Measurements from ENCODE around the gene BBS9. TPM values are rescaled to one million over a fixed set of nuclear protein-coding genes. Genes with fewer than 3 reads are reported as not detected.
A peak's percentile ranks its signal among the peaks of the same experiment; 100 is the strongest.
"Not testable (repeated sequence)": the region's sequence is repeated elsewhere in the genome, so short reads cannot be mapped to it uniquely, and the experiment has no call there.

BBS9 gene
- 9.1 and 9.2 TPM in 2 replicates for total RNA-seq (2014; rRNA removed; shearing (Covaris generic))

DNA sequence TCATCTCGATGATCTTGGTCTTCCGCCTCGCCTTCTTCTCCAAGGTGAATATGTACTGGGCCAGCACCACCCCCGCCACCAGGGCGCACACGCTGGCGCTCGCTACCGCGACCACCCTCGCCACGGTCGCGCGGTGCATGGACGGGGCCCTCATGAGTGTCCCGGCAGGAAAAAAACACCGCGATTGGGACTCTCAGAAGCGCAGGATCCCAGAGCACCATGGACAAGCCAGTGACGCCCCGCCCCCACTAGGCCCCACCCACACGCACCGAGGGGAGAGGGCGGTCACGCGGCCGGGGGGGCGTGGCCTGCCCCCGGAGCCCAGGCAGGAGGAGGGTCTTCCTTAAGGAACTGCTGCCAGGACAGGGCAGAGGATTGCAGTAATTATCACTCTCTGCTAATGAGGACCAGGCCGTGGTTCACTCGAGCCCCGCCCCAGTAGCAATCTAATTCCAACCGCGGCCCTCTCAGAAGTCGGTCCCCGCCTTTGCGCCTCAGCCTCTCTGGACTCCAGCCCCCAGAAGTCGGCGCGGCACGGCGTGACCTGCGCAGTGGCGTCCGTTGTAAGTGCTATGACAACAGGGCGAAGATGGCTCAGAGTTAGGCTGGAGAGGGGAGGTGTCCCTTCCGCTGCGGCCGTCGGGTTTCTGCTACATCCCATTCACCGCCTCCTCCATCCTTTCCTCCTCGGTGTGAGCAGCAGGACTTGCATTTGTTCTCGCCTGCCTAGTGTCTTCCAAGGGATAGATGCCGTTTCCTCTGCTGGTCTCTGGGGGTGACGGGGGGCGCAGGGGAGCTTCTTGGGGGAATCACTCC, at the start of gene BBS9:
Gene BBS9 (plus strand): TSS at position 575 of the 816 bp plus-strand sequence. CDS start 16,689 bp downstream, outside the sequence.
- peak; percentile 97 for DNase-seq (ENCODE audit: low read depth)

DNA sequence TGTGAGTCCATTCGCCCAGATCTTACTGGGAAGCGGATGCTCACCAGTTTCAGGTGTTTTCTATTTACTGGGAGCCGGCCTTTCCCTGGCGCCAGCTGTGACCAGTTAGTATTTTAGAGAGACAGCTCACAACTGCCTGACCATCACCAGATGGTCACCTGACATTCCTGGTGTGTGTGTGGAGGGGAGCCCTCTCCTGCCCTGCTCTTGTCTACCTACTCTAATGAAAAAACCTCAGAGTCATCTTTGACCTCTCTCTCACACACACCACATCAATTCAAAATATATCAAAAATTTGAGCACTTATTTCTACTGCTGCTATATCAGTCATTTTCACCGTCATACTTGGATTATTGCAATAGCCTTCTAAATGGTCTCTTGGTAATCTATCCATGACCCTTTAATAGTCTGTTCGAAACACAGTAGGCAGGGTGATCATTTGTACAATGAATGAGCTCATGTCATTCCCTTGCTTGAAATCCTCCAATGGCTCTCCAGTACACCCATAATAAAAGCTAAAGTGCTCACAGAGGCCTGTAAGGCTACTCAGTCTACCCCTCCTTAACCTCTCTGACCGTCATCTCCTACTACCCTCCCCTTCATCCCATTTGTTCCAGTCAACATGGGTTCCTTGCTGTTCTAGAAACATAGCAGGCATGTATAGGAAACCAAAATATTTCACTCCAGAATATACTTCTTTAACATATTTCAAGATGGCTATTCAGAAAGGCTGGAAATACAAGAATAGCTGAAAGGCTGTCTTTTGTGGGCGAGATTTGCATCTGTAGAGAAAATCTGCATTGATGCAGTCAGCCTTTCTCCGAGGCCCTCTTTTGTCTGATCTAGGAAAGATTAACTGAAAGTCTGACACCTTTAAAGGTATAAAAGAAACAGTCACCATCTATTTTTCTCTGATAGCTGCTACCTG, 49.3 kb upstream of the BBS9 start:
- DNase-seq (ENCODE audit: low read depth): no peak

DNA sequence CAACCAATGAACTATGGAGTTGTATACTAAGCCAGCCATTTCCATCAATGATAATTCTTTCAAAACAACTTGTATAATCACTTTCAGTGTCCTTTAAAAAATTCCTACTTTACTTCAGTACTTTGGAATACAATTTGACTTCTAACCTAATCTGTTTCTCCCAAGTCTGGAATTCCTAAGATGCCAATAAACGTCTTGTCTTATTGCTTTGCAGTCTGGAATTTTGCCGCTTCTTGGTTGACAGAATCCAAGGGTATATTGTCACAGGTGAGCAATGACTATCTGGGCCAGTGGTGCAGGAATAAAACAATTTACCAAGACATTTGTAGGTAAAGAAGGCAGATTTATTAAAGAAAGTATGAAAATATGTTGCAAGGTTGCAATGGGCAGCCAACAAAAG, 42.0 kb upstream of the BBS9 start:
- no peak for DNase-seq (ENCODE audit: low read depth)

DNA sequence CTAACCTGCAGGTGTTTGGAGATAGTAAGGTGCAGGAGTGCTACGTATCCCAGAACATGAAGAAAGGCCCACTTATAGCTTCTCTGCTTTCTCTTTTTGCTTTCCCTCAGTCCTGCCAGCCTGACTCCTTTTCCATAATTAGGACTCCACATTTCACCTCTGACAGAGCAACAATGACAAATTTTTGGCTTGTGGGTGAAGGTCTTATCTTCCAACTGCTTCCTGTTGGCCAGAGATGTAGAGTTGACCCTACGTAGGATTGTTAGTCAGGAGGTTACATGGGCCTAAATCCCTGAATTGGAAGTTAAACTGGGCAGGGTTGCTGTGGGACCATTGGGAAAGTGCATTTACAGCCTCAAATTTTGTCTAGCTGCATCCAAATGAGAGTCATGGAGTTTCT, 41.5 kb upstream of the BBS9 start:
- no peak for DNase-seq (ENCODE audit: low read depth)

DNA sequence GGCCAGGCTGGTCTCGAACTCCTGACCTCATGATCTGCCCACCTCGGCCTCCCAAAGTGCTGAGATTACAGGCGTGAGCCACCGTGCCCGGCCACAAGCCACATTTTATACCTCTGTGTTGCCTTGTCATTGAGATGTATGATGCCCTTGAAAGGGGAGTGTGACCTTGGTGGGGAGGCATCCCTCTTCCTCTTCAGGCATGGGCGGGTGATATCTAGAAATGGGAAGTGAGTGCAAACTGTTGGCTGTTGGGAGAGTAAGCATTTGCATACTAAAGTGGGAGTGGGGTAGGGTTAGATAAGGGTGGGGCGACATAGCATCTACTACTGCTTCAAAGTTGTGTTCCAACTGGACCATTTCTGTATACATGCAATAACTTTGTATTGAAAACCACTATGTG, 40.2 kb upstream of the BBS9 start:
- DNase-seq (ENCODE audit: low read depth): no peak

DNA sequence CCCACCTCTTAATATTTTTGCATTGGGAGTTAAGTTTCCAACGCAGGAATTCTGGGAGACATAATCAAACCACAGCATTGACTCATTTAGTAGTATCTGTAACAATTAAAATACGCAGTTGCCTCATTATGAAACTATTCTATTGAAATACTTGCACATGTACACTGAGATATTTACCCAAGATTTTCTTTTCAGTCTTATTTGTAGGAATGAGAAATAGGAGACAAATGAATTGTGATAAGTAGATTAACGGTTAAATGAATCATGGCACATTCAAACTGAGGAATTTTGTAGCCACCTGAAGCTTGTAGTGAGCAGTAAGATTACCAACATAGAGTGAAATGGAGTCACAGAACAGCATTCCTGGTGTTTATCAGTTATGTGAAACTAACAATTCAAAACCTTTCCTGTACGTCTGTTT, 38.2 kb upstream of the BBS9 start:
- DNase-seq (ENCODE audit: low read depth): peak; percentile 58

DNA sequence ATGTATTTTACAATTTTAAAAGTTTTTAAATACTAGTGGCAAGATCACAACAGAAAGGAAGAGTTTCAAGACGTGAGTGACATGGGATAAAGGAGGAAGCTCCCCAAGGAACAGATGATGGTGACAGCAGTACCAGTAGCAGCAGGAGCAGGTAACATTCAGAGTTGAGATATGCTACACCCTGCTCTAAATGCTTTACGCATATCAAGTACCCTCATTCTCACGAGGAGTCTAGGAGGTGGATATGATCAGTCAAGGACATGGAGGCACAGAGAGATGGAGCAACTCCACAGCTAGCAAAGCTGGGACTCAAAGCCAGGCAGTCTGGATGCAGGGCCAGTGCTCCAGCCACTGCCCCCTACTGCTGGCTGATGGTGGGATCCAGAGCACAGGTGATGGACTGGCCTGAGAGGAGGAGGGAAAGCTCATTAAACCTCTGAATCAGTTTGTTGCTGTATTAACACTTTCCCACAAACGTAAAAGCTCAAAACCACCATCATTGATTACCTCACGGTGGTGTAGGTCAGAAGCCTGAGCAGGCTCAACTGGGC, 37.6 kb upstream of the BBS9 start:
- DNase-seq (ENCODE audit: low read depth): no peak

DNA sequence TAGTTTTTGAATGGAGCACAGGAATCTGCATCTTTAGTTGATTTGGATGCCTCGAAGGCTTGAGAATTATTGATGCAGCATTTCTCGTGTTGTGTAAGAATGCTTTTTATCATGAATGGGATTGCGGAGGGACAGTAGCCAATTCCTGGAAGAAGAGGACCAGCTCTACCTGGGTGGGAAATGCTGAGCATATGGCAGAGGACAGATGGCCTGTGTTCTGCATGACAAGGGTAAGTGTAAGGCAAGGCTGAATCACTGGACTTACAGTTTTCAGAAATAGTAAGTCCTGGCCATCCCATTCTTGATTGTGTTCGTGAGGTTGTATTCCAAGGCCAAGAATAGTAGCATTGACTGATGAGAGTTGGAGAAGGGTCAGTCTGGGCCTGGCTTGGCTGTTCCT, 36.1 kb upstream of the BBS9 start:
- no peak for DNase-seq (ENCODE audit: low read depth)

DNA sequence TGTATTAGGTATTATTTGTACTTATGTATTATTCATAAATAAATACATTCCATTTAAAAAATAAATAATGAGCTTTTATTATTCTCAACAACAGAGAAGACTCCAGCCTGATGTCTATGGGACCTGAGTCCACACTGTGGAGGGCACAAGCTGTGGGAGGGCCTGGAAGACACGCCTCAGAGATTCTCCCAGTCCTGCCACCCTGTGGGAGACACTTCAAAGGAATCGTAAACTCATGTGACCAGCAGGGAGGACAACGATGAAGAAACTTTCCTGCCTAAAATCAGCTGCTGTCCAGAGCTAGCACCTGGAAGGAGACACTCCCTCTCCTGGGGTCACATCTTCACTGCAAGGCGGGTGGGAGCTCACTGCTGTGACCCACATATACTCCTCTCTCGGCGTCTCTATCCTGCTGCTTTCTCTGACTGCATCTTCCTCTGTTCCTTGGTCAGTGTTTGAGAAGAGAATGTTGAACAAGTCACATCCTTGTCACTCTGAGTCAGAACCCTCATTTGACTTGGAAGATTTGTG, 34.6 kb upstream of the BBS9 start:
- DNase-seq (ENCODE audit: low read depth): not testable (repeated sequence)

DNA sequence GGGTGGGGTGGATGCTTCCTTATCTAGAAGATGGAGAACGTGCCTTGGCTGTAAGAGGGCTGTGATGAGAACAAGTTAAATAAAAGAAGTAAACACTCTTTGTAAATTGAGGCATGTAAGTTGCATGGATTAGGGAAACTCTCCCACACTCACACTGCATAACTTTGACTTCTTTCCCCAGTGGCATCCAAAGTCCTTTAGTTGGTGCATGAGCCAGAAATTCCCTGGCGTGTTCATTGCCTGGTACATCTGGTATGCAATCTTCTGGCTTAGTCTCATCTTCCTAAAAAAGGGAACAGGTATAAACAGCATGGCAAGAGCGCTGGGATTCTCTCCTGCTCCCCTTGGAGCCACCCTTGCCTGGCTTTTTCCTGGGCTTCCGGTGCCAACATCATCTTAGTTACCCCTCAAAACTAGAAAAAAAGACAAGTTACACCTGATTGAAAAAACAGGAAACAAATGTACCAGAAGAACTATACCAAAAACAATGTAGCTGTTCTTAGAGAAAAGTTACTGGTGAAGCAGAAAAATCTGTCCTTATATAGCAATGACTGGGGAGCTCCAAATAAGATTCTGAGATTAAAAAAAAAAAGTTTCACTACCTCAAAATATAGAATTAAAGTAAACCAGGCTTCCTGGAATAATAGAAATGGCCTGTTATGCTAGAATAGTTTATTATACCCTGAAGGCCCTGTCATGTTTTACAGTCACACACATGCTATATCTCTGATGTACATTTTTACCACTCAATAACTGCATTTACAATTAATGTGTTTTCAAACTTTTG, 30.0 kb upstream of the BBS9 start:
- DNase-seq (ENCODE audit: low read depth): no peak

DNA sequence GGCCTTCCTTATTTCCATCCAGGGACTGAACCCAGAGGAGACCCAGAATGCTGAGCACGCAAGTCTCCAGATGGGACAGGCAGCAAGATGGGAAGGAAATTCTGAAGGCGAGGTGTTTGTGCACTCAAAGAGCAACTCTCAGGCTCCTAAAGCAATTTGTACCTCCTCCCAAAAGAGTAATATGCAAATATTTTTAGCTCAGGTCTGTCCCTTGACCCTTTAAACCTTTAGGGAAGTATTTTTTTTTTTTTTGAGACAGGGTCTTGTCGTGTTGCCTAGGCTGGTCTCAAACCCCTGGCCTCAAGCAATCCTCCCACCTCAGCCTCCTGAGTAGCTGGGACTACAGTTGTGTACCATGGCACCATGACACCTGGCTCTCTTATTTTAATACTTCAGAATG, 28.6 kb upstream of the BBS9 start:
- no peak for DNase-seq (ENCODE audit: low read depth)

DNA sequence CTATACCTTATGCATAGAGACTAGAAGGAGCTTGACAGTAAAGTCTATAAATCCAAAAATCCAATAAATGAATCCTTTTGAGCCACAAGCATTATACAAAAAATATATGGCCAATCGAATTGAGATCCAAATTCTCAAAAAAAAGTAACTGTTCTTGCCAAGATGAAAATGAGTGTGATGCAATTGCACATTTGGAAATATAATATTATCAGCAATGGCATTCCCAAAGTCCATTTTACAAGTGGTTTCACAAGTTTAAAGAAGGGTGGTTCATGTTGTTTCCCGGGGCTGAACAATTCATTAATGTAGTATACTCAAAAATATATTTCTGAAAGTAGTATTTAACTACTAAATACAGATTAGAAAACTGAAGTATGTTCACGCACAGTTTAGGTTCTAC, 27.5 kb upstream of the BBS9 start:
- no peak for DNase-seq (ENCODE audit: low read depth)

DNA sequence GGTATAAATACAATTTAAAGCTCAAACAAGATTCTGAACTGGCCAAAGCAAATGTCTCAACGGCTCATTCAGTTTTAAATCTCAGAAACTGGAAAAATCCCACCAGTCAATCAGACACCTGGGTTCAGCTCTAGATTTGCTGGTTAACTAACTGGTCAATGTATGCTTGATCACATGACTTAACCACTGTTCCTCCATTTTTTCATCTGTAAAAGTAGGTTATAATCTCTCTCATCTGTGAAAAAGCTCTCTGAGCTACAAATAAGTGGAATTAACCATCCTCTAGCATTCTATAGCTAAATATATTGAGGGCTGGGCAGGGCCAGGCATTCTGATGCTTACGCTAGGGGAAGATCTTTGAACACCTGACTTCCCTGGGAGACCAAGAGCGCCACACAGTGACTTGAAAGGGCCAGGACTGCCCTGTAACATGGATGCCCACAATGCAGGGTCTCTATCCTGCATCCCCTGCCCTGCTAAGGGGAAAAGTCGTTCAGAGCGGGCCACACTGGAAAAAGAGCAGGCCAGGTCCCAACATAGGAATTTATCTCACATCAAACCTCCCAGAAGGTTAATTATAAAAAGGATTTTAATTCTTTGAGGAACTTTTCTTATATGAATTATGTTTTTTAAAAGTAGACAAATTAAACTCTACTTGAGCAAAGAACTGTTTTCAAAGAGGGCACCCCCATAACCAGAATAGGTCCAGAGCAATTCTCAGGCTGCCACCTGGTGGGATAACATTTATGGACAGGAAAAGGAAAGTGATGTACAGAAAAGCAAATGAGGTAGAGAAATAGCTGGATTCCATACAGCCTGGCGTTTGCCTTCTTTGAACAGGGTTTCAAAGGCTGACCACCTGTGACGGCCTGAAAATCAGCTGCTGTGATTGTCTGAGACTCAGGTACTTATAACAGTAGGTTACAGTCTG, 22.0 kb upstream of the BBS9 start:
- peak; percentile 63 for DNase-seq (ENCODE audit: low read depth)

DNA sequence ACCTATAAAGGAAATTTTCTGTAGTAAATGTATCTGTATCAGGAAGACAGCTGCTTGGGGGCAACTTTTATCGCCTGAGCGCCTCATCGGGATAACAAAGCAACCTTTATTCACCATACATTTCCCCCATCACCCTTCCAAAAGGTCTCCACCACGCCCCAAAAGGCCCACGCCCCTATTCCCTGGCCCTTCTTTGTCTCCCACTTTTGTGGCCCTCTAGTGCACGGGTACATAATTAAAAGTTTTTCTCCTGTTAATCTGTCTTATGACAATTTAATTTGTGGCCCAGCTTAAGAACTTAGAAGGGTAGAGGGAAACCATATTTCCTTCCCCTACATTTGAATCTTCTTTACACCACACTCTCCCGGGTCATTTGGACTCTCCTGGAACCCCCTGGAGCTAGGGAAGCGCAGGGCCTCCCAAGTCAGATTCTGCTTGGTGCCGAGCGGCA, 20.8 kb upstream of the BBS9 start:
- DNase-seq (ENCODE audit: low read depth): peak; percentile 57

DNA sequence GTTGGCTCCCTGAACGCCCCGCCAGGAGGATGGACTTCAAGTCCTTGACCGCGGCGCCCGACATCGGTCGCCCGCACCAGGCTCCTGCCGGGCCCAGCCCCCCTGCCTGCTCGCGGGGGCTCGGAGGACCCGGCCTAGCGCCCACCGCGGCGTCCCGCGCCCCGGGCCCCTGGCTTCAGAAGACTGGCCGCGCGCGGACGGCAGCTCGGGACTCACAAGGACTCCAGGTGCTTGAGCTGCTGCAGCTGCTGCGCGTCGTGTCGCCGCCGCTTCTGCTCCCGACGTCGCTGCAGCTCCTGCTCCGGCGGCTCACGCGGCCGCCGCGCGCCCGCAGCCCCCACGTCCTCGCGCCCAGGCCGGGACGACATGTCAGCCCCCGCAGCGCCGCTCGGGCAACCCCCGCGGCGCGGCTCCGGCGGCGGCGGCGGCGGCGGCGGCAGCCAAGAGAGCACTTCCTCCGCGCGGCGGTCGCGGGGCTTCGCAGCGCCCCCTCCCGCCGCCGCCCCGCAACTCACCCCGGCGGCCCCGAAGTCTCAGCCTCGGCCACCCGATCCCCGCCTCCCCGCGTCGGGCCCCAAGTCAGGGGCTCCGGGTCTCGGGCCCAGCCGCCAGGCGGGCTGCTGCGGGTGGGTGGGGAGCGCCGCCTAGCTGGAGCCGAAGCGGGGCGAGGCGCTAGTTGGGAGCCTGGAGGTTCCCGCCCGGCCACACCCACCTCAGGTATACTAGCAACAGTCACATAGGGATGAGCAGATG, 20.2 kb upstream of the BBS9 start, which contains the start of gene RP9:
Gene RP9 (minus strand): TSS at position 400 of the 753 bp plus-strand sequence. CDS start 32 bp downstream, at position 368.
- DNase-seq (ENCODE audit: low read depth): peak; percentile 60

DNA sequence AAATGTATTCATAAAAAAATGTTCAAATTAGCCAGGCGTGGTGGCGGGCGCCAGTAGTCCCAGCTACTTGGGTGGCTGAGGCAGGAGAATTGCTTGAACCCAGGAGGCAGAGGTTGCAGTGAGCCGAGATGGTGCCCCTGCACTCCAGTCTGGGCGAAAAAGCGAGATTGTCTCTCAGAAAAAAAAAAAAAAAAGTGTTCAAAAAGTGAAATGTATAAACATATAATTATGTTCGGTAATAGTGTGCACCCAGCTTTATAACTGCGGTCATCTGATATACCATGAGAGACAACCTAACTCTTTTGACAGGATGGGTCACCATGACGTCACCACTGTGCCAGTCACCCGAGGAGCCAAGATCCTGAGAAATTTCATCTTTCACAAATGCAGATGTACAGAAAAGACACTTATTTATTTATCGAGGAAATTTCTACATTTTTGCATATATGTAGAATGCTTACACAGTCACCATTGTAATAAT, 19.6 kb upstream of the BBS9 start:
- DNase-seq (ENCODE audit: low read depth): peak; percentile 55

DNA sequence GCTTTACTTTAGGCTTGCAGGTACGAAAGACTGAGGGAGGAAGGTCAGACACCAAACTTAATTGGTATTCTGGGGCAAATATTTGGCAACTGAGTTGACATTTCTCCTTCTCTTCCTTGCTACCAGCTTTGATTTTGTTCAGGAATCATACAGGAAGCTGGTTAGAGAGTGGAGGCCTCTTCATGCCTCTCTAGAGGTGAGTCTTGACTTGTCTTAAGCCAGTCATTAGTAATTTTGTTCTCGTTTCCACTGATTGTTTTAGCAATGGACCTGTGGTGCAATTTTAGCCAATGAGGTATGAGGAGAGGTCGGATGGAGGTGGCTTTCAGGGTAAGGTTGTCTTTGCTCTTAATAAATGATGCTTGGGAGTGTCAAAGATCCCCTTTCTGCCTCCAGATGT, 17.8 kb upstream of the BBS9 start:
- no peak for DNase-seq (ENCODE audit: low read depth)

DNA sequence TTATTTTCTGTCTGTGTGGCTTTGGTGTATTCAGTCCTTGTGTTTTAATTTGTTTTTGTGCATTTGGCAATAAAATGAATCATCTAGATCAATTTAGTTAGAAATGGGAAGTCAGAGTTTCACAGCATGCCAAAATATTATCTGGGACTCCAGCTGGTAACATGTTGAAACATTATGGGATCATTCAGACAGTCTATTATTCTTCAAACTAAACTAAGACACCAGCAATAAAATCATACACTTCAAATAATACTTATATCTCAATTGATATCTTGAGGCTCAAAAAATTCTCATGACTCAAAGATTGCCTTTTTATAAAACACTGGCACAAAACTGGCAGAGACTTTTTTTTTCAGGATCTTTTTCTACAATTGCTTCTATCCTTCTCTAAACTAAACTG, 14.4 kb upstream of the BBS9 start:
- DNase-seq (ENCODE audit: low read depth): no peak

DNA sequence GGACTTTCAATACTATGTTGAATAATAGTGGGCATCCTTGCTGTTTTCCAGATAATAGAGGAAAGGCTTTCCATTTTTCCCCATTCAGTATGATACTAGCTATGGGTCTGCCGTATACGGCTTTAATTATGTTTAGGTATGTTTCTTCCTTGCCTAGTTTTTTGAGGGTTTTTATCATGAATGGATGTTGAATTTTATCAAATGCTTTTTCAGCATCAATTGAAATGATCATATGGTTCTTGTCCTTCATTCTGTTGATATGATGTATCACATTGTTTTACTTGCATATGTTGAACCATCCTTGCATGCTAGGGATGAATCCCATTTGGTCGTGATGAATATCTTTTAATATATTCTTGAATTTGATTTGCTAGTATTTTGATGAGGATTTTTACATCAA, 11.0 kb upstream of the BBS9 start:
- no peak for DNase-seq (ENCODE audit: low read depth)

Measured in M059J (cell line).